ENCODE data around the gene AHI1. TPM values are rescaled to one million over a fixed set of nuclear protein-coding genes. Genes with fewer than 3 reads are reported as not detected.

The AHI1 gene
- total RNA-seq (10 to 100 TPM; 56.4 to 93.1 TPM), polyA plus RNA-seq (ENCODE audit: insufficient read depth, low read depth, low replicate concordance) (33.9 TPM)
- long read RNA-seq, donor 1, partial matches to known transcripts: 0 of 1 reads
- long read RNA-seq, donor 1, other reads (novel, unspliced or antisense): 0 of 1 reads
- long read RNA-seq, donor 2, partial matches to known transcripts: 0 of 1 reads
- long read RNA-seq, donor 2, other reads (novel, unspliced or antisense): 0 of 1 reads

DNA sequence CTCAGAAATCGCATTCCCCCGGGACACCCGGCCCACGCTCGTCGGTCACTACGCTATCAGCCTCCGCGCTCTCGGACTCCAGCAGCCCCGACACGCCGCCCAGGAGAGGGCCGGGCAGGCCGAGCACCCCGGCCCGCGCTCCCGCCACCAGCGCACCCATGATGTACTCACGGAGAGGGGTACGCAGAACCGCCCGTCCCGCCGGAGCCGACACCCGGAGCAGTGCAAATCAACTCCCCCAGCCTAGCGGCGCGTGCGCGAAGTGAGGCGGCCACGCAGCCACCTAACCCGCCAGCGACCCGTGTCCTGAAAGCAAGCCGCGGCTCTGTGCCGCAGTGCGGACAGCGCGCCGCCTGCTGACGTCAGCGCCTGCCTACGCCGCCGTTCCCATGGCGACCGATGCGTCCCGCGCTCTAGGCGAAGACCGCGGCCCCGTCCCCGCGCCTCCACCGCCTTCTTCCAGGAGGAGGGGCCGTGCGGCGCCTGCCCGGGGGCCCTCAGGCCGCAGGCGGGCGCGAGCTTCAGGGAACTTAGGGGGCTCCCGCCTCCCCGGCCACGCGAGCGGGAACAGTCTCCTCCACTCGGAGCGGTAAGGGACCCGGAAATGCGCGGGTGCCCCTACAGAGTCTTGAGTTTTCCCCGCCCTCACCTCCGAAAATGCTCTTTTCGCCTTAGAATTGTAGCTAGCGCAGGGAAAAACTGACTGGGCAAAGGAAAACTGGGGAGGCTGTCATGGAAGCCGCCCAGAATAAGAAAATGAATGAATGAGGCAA is at the start of gene AHI1:
TSS of gene AHI1 (minus strand) at position 329 of the 773 bp plus-strand sequence. CDS start 5,503 bp downstream, outside the sequence.
- Histone ChIP-seq H3K4me3 (peak within 1 kb of the TSS; percentile 85), H3K36me3 (ENCODE audit: low read depth, missing control alignments) (no peaks in the 10 kb centered on the region), H3K27ac (peak within 1 kb of the TSS; percentile 98 to 99), H3K27me3 (no peaks in the 10 kb centered on the region), H3K9me3 (no peaks in the 10 kb centered on the region), H3K4me1 (peaks cover 7% of the 10 kb centered on the region)
- intact Hi-C loops (cut with DNase I; ENCODE audit: low total_unique reads): no loop called here
- peak; percentile 69 for TF ChIP-seq POLR2A (IDR thresholded peaks at IDR 0.05)
- TF ChIP-seq, protein P1, sequence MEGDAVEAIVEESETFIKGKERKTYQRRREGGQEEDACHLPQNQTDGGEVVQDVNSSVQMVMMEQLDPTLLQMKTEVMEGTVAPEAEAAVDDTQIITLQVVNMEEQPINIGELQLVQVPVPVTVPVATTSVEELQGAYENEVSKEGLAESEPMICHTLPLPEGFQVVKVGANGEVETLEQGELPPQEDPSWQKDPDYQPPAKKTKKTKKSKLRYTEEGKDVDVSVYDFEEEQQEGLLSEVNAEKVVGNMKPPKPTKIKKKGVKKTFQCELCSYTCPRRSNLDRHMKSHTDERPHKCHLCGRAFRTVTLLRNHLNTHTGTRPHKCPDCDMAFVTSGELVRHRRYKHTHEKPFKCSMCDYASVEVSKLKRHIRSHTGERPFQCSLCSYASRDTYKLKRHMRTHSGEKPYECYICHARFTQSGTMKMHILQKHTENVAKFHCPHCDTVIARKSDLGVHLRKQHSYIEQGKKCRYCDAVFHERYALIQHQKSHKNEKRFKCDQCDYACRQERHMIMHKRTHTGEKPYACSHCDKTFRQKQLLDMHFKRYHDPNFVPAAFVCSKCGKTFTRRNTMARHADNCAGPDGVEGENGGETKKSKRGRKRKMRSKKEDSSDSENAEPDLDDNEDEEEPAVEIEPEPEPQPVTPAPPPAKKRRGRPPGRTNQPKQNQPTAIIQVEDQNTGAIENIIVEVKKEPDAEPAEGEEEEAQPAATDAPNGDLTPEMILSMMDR (IDR thresholded peaks at IDR 0.05): peak in 1 of 3 experiments; percentile 12
- WGBS, 2 donors: 0 to 1% methylated on average over 18 to 71 of the region's 85 CpGs
- peak; percentile 97 for DNase-seq

DNA sequence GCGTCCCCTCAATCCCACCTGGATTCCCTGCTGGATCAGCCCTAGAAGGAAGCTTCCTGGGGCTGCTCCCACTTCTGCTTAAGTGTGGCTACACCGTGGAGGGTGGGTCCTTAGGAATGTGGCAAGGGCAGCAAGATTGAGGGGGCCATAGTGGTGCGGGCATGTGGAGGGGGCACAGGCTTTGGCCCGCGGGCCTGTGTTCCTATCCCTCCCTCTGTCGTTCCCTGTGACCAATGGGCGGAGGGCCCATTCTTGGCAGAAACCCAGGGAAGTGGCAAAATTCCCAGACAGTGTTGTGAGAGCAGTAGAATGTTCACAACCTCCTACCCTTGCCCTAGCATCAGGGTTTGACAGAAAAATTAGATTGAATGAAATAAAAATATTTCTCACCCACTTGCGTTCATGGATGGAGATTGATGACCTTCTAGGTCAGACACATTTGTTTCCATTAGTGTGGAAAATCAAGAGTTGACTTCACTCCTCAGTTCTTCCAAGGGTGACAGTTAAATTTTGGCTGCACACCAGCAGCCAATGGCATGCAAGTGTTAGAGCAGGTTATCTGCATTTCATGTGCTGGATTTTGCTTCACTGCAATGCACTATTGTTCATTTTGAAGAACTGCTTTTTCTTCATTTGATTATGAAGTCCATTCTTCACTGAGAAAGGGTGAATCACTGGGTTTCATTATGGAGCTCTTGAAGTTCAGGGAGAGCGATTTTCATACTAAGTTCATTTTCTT is 49.3 kb upstream of the AHI1 start:
- peaks cover 6% of the 10 kb centered on the region for H3K36me3 ChIP-seq (ENCODE audit: low read depth, missing control alignments)
- H3K27me3 ChIP-seq: no peaks in the 10 kb centered on the region
- no peak overlapping the region for H3K27ac ChIP-seq
- H3K4me1 ChIP-seq: no peaks in the 10 kb centered on the region
- TF ChIP-seq, protein P1 (IDR thresholded peaks at IDR 0.05): no peak
- no peak for TF ChIP-seq POLR2A (IDR thresholded peaks at IDR 0.05)
- no peak overlapping the region for H3K4me3 ChIP-seq
- WGBS, 2 donors: 60 to 69% methylated on average over 9 of the region's 9 CpGs
- intact Hi-C loops (cut with DNase I; ENCODE audit: low total_unique reads): no loop called here
- DNase-seq: no peak
- no peaks in the 10 kb centered on the region for H3K9me3 ChIP-seq

DNA sequence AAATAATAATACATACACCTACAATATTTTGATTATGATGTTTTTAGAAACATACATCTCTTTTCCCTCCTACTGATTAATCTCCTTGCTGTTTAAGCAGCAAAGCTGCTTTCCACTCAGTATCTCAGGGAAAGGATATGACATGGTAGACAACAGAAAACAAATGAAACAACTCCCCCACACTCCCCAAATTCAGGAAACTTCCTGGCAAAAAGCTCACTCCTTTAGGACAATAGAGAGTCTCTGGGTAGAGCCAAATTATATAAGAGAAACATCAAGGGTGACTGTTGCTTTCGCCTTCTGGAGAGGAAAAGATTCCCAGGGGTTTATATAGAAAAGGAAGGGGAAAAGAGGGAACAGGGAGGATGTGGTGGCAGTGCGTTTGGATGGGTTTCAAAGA is 48.7 kb upstream of the AHI1 start:
- 68 to 81% methylated on average over 2 of the region's 2 CpGs for WGBS, 2 donors
- no peaks in the 10 kb centered on the region for H3K27me3 ChIP-seq
- no peak for TF ChIP-seq POLR2A (IDR thresholded peaks at IDR 0.05)
- TF ChIP-seq, protein P1 (IDR thresholded peaks at IDR 0.05): no peak
- no peak overlapping the region for H3K27ac ChIP-seq
- H3K36me3 ChIP-seq (ENCODE audit: low read depth, missing control alignments): peaks cover 6% of the 10 kb centered on the region
- H3K4me1 ChIP-seq: no peaks in the 10 kb centered on the region
- H3K4me3 ChIP-seq: no peak overlapping the region
- no peaks in the 10 kb centered on the region for H3K9me3 ChIP-seq
- intact Hi-C loops (cut with DNase I; ENCODE audit: low total_unique reads): no loop called here
- no peak for DNase-seq

DNA sequence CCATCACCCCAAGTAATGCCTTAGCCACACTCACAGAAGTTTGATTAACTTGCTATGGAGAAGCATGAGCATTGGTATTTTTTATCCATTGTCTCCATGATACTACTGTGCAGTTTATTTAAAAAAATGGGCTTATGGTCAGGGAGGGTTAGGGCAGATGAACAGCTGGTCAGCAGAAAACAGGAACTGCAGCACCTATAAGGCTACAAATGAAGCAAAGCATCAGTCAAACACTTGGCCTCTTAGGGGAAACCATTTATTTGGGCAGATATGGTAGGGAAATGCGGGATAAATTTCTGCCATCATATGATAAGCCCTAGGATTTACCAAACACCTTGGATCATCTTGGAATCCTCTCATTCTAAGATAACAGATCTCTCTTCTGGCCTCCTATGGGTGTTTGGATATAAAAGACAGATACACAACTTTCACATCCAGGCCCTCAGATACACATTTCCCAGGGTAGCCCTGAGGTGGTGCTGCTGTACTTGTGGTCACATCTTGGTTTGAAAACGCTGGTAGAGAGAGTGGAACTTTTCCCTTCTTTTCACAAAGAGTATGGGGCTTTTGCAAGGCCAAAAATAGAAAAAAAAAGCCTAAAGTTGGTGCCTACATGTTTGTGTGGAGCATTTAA is 42.8 kb upstream of the AHI1 start:
- Histone ChIP-seq H3K27ac (no peak overlapping the region), H3K27me3 (no peaks in the 10 kb centered on the region), H3K4me3 (no peak overlapping the region), H3K9me3 (no peaks in the 10 kb centered on the region), H3K36me3 (ENCODE audit: low read depth, missing control alignments) (no peaks in the 10 kb centered on the region), H3K4me1 (no peaks in the 10 kb centered on the region)
- 69% methylated on average over 2 of the region's 2 CpGs for WGBS, 2 donors
- no peak for TF ChIP-seq POLR2A (IDR thresholded peaks at IDR 0.05)
- intact Hi-C loops (cut with DNase I; ENCODE audit: low total_unique reads): no loop called here
- DNase-seq: peak; percentile 55

Measured in testis (tissue), 5 donors.